H9 (cell line): ENCODE measurements around the gene SENP8. TPM values are rescaled to one million over a fixed set of nuclear protein-coding genes. Genes with fewer than 3 reads are reported as not detected.

Experiments
- DNase-seq: peaks from one replicate; pipeline ENCODE4 v3.0.0-alpha.2; 2017
- H2AFZ ChIP-seq: one replicate; pipeline ENCODE4 v1.6.1; 2013; ENCODE audit warnings: mild to moderate bottlenecking, low read length, control low read depth, moderate library complexity
- H2AK5ac ChIP-seq: 2 replicates; pipeline ENCODE4 v1.6.1; 2013; ENCODE audit warnings: low read length, control low read depth, mixed read lengths; ENCODE audit not compliant: insufficient read length
- H2BK120ac ChIP-seq: one replicate; pipeline ENCODE4 v1.6.1; 2013; ENCODE audit warnings: low read depth, mild to moderate bottlenecking, low read length, control low read depth, inconsistent platforms; ENCODE audit not compliant: poor library complexity, severe bottlenecking
- H2BK12ac ChIP-seq: 2 replicates; pipeline ENCODE4 v1.6.1; 2013; ENCODE audit warnings: low read length, control low read depth, mixed read lengths, low read depth; ENCODE audit not compliant: insufficient read length
- H2BK15ac ChIP-seq: 2 replicates; pipeline ENCODE4 v1.6.1; 2013; ENCODE audit warnings: low read depth, low read length, control low read depth
- H2BK20ac ChIP-seq: one replicate; pipeline ENCODE4 v1.6.1; 2013; ENCODE audit warnings: low read depth, mild to moderate bottlenecking, low read length, control low read depth, inconsistent platforms; ENCODE audit not compliant: poor library complexity, severe bottlenecking
- H2BK5ac ChIP-seq: 2 replicates; pipeline ENCODE4 v1.6.1; 2013; ENCODE audit warnings: low read length, control low read depth, mixed read lengths; ENCODE audit not compliant: insufficient read length
- H3K14ac ChIP-seq: 2 replicates; pipeline ENCODE4 v1.6.1; 2013; ENCODE audit warnings: low read length, control low read depth; ENCODE audit not compliant: insufficient read depth
- H3K18ac ChIP-seq: 2 replicates; pipeline ENCODE4 v1.6.1; 2013; ENCODE audit warnings: low read depth, mild to moderate bottlenecking, mixed read lengths, low read length, control low read depth; ENCODE audit not compliant: insufficient read length
- H3K23ac ChIP-seq: 2 replicates; pipeline ENCODE4 v1.6.1; 2013; ENCODE audit warnings: low read length, control low read depth, mixed read lengths, low read depth; ENCODE audit not compliant: insufficient read length
- H3K23me2 ChIP-seq: 2 replicates; pipeline ENCODE4 v1.6.1; 2013; ENCODE audit warnings: low read depth, mild to moderate bottlenecking, mixed read lengths, low read length, control low read depth; ENCODE audit not compliant: insufficient read length, poor library complexity, severe bottlenecking
- H3K27ac ChIP-seq: 2 replicates; pipeline ENCODE4 v1.5.1; 2013; ENCODE audit warnings: low read length, control low read depth, mixed read lengths, low read depth; ENCODE audit not compliant: insufficient read length
- H3K27me3 ChIP-seq: 2 replicates; pipeline ENCODE4 v1.6.1; 2013; ENCODE audit warnings: low read length, control low read depth, inconsistent platforms; ENCODE audit not compliant: insufficient read depth
- H3K4ac ChIP-seq: 2 replicates; pipeline ENCODE4 v1.6.1; 2013; ENCODE audit warnings: low read depth, mild to moderate bottlenecking, control low read depth, inconsistent platforms, low read length, moderate library complexity
- H3K4me1 ChIP-seq: 2 replicates; pipeline ENCODE4 v1.6.1; 2013; ENCODE audit warnings: low read length, control low read depth, inconsistent platforms; ENCODE audit not compliant: insufficient read depth
- H3K4me2 ChIP-seq: 2 replicates; pipeline ENCODE4 v1.6.1; 2013; ENCODE audit warnings: low read length, control low read depth, mixed read lengths; ENCODE audit not compliant: insufficient read length, insufficient read depth
- H3K56ac ChIP-seq: 2 replicates; pipeline ENCODE4 v1.6.1; 2013; ENCODE audit warnings: low read depth, mild to moderate bottlenecking, mixed read lengths, low read length, control low read depth; ENCODE audit not compliant: insufficient read length
- H3K79me1 ChIP-seq: 2 replicates; pipeline ENCODE4 v1.6.1; 2013; ENCODE audit warnings: low read depth, mild to moderate bottlenecking, moderate library complexity, low read length, control low read depth, inconsistent platforms; ENCODE audit not compliant: insufficient read depth, poor library complexity, severe bottlenecking
- H3K79me2 ChIP-seq: 2 replicates; pipeline ENCODE4 v1.6.1; 2013; ENCODE audit warnings: low read length, control low read depth, inconsistent platforms; ENCODE audit not compliant: insufficient read depth
- H3K9ac ChIP-seq: 2 replicates; pipeline ENCODE4 v1.6.1; 2013; ENCODE audit warnings: low read length, control low read depth, mixed read lengths; ENCODE audit not compliant: insufficient read length; ENCODE audit errors: extremely low read depth
- H3K9me3 ChIP-seq: one replicate; pipeline ENCODE4 v1.6.1; 2013; ENCODE audit warnings: low read depth, low read length, inconsistent platforms; ENCODE audit not compliant: control insufficient read depth
- H3T11ph ChIP-seq: one replicate; pipeline ENCODE4 v1.6.1; 2013; ENCODE audit warnings: mild to moderate bottlenecking, low read length, control low read depth, inconsistent platforms
- H4K20me1 ChIP-seq: one replicate; pipeline ENCODE4 v1.6.1; 2013; ENCODE audit not compliant: control insufficient read depth, insufficient read length, insufficient read depth
- H4K5ac ChIP-seq: 2 replicates; pipeline ENCODE4 v1.6.1; 2013; ENCODE audit warnings: low read depth, mild to moderate bottlenecking, mixed read lengths, low read length, control low read depth; ENCODE audit not compliant: insufficient read length
- H4K8ac ChIP-seq: replicated peaks from 2 replicates; pipeline ENCODE4 v1.6.1; 2013; ENCODE audit warnings: low read length, control low read depth, mixed read lengths, low read depth; ENCODE audit not compliant: insufficient read length
- H4K91ac ChIP-seq: 2 replicates; pipeline ENCODE4 v1.6.1; 2013; ENCODE audit warnings: low read depth, mild to moderate bottlenecking, moderate library complexity, mixed read lengths, low read length, control low read depth; ENCODE audit not compliant: insufficient read length
- H3K27ac Mint-ChIP-seq, 3 experiments: 2 replicates in 2 of 3; 3 replicates in 1 of 3; pipeline ENCODE4 v1.8.0; 2020 to 2021; ENCODE audit warnings: mixed read lengths in 3 of 3, mild to moderate bottlenecking in 1 of 3, moderate library complexity in 1 of 3
- H3K27me3 Mint-ChIP-seq: 2 replicates; pipeline ENCODE4 v1.8.0; 2021; ENCODE audit warnings: low read depth, mild to moderate bottlenecking, moderate library complexity, mixed read lengths
- H3K36me3 Mint-ChIP-seq, 3 experiments: 2 replicates in 2 of 3; 3 replicates in 1 of 3; pipeline ENCODE4 v1.8.0; 2020 to 2021; ENCODE audit warnings: low read depth in 3 of 3, mixed read lengths in 3 of 3; ENCODE audit not compliant: insufficient read depth in 1 of 3
- H3K4me1 Mint-ChIP-seq, 2 experiments: 2 replicates each; pipeline ENCODE4 v1.8.0; 2020; ENCODE audit warnings: mixed read lengths in 2 of 2
- H3K4me3 Mint-ChIP-seq, 2 experiments: 2 replicates in 1 of 2; 3 replicates in 1 of 2; pipeline ENCODE4 v1.8.0; 2020 to 2021; ENCODE audit warnings: mild to moderate bottlenecking in 2 of 2, mixed read lengths in 2 of 2, moderate library complexity in 1 of 2
- H3K9me3 Mint-ChIP-seq, 2 experiments: 2 replicates in 1 of 2; 3 replicates in 1 of 2; pipeline ENCODE4 v1.8.0; 2020; ENCODE audit warnings: mild to moderate bottlenecking in 2 of 2, mixed read lengths in 2 of 2, moderate library complexity in 1 of 2
- CTCF ChIP-seq: fragments of 200-600 bp; sonication (generic); conservative IDR thresholded peaks from 3 replicates; pipeline ENCODE4 v1.8.0; 2021; ENCODE audit warnings: antibody characterized with exemption, mild to moderate bottlenecking
- WGBS: extraction: QIAGEN DNeasy Blood & Tissue Kit; methylation state at CpG from one replicate; pipeline ENCODE4 v1.1.7; 2013; ENCODE audit warnings: missing lambda C conversion rate, low lambda C conversion rate, mixed read lengths; ENCODE audit not compliant: insufficient read length; ENCODE audit errors: extremely low coverage; 5-methylcytosine and 5-hydroxymethylcytosine counted together
- total RNA-seq: library from RNA; stranded (reverse); gene quantifications from 2 replicates; pipeline ENCODE4 v1.2.1, GENCODE V29; 2021

SENP8 gene
- total RNA-seq, 1 experiment from 2014 or later, result 4.8 TPM

- Mint-ChIP-seq H3K27ac (no peak overlapping the region), H3K4me1 (no peaks in the 10 kb centered on the region), H3K36me3 (no peaks in the 10 kb centered on the region), H3K9me3 (no peaks in the 10 kb centered on the region), H3K27me3 (0 out of 2 replicates have a peak, but pooled peaks cover 3% of the 10 kb centered on the region), H3K4me3 (no peak overlapping the region)
- no peak overlapping the region for H3K27ac ChIP-seq
- no peak overlapping the region for H4K8ac ChIP-seq
- no CpG with 5 or more reads among the region's 2 CpGs for WGBS
- no peak overlapping the region for H3K4ac ChIP-seq
- H3K14ac ChIP-seq, result no peak overlapping the region
- no peaks in the 10 kb centered on the region for H3K9me3 ChIP-seq
- H3K27me3 ChIP-seq, result no peaks in the 10 kb centered on the region
- no peak overlapping the region for H2BK120ac ChIP-seq
- no peaks in the 10 kb centered on the region for H3K79me1 ChIP-seq
- H3K23me2 ChIP-seq, result no peaks in the 10 kb centered on the region
- no peak overlapping the region for H3K9ac ChIP-seq
- H4K20me1 ChIP-seq, result no peaks in the 10 kb centered on the region
- H2AFZ ChIP-seq, result no peak overlapping the region
- H2BK5ac ChIP-seq, result no peak overlapping the region
- DNase-seq, result no peak
- no peak overlapping the region for H2BK12ac ChIP-seq
- no peak overlapping the region for H4K91ac ChIP-seq
- no peak overlapping the region for H3K4me2 ChIP-seq
- no peak overlapping the region for H3K56ac ChIP-seq
- no peaks in the 10 kb centered on the region for H3K4me1 ChIP-seq
- no peak overlapping the region for H2BK20ac ChIP-seq
- no peak overlapping the region for H3T11ph ChIP-seq
- no peaks in the 10 kb centered on the region for H3K79me2 ChIP-seq
- no peak overlapping the region for H2BK15ac ChIP-seq
- no peak overlapping the region for H3K23ac ChIP-seq
- no peak overlapping the region for H2AK5ac ChIP-seq
- no peak for TF ChIP-seq CTCF
- no peak overlapping the region for H3K18ac ChIP-seq
- no peak overlapping the region for H4K5ac ChIP-seq
Observed at GRCh38 chr15:72147418-72147817, 29.2 kb downstream of the SENP8 start.
